Measurements from ENCODE around the gene CBFA2T2.
"Not testable (repeated sequence)": the region's sequence is repeated elsewhere in the genome, so short reads cannot be mapped to it uniquely, and the experiment has no call there.

Gene CBFA2T2

DNA sequence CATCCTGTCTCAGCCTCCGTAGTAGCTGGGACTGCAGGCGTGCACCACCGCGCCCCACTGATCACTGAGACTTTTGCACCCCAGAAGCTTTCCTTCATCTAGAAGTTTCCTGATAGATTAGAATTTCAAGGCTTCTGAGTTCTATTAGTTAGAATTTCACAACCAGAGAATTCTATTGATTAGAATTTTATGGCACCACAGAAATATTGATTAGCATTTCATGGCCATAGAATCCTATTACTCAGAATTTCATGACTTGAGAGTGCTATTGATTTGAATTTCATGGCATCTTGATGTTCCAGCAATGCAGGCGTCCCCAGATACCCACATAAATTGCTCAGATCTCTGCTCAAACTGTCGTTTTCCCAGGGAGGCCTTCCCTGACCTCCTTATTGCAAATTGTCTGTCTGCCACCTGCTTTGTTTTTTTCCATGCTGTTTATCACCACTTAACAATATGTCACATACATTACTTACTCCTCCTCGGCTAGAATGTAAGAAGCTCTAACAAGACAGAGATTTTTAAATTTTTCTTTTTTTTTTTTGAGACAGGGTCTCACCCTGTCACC is 16.9 kb upstream of the CBFA2T2 start:
- DNase-seq = no peak

DNA sequence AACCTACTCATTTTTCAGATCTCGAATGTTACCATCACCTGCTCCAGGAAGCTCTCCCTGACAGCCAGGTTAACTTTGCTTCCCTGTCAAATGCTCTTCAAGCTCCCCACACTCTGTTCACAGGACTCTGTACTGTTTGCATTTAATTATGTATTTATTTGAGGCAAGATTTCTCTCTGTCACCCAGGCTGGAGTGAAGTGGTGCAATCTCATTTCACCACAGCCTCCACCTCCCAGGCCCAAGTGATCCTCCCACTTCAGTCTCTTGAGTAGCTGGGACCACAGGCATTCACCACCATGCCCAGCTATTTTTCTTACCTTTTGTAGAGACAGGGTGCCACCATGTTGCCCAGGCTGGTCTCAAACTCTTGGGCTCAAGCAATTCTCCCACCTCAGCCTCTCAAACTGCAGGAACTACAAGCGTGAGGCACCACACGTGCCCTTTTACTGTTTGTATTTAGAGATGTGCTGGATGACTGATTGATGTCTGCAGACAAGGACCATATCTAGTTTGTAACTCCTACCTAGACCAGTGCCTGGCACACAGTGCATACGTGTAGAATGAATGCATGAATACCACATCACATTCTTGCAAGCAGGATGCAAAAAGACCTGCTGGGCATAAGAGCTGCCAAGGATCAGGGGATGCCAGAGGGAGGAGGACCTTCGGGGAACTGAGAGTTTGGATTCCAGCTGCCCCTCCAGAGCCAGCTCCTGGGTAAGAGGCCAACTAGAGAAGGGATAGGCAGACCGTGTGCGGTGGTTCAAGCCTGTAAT is 15.6 kb upstream of the CBFA2T2 start:
- DNase-seq = no peak

DNA sequence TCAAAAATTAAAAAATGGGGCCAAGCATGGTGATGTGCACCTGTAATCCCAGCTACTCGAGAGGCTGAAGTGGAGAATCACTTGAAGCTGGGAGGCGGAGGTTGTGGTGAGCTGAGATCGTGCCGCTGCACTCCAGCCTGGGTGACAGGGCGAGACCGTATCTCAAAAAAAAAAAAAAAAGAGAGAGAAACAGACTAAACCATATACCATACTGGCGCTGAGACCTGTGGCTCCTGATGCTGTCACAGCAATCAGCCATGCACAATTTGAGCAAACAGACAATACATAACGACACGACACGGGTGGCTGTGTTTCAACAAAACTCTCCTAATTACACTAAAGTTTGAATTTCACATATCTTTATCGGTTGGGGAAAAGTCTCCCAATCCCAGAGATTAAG is 14.9 kb upstream of the CBFA2T2 start:
- no peak for DNase-seq

DNA sequence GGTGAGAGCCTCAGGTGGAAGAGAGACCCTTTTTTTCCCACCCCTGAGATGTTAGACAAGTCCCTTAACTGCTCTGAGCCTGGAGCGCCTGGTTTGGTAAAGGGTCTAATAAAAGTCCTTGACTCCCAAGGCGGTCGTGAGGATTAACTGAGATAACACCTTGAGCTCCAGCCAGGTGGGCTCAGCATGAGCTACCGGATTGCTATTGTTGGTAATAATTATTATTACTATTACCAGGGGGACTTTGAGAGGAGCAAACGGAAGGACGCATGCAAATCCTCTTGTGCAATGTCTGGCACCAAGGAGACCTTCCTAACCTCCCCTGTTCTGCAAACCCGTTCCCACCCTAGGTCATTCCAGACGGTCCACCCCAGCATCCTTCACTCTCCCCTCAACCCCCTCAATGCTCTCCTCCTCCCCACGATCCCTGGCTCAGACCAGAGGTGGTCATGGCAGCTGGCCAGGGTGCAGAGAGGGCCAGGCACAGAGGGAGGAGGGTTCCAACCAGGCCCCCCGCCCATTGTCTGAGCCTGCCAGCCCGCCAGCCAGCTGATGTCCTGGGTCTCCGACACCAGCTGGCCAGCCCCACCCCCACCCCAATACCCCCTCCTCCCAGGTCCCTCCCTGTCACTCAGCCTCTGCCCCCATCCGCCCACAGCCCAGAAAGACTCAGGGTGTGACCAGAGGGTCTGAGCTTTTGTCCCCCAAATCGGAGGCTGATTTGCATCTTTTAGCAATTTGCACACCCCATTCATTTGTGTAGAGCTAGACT is 14.3 kb upstream of the CBFA2T2 start:
- no peak for DNase-seq

DNA sequence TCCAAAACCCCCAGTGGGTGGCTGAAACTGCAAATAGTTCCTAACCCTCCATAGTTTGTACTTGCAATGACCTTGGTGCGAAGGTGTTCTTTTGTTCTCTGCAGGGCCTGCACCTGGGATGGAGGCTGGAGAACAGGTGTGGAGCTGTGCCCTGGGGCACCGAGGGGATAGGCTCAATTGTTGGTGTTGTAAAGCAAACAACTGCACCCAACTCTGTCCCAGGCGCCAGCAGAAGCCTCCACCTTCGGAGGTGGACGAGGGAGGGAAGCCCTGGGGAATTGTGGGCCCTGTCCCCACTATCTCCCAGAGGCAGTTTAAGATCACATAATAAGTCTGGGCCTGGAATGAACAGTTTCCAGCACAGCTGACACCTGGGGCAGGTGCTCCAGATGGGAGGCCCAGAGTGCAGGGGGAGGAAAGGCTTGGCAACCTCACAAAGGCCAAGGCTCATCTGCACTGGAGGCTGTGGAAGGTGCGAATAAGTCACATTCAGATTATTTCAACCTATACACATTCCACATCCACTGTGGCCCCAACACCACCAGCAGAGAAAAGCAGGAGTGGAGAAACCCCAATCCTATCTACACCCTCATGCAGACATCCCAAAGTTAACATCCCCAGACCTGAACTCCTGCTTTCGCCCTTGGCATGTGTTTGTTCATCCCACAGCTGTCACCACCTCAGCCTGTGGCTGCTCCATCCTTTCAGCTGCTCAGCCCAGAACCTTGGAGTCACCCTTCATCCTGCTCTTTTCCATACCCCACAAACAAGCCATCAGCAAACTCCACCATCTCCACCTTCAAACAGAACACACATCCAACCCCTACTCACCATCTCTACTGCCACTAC is 12.3 kb upstream of the CBFA2T2 start:
- DNase-seq = no peak

DNA sequence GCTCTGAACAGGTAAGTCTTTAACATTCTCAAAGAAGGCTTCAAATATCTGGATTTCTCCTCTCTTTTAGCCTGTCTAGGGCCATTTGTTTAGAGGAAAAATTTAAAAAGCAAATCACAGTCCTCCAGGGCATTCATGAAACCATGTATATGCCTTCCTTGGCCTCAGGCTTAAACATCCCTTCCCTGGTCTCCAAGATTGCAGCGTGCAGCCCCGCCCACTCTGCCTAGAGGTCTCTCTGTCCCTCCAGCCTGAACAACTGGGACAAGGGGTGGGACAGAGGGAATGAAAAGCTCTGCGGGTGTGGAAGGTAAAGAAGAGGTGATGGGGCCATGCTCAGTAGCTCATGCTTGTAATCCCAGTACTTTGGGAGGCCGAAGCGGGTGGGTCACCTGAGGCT is 9.8 kb upstream of the CBFA2T2 start:
- no peak for DNase-seq

DNA sequence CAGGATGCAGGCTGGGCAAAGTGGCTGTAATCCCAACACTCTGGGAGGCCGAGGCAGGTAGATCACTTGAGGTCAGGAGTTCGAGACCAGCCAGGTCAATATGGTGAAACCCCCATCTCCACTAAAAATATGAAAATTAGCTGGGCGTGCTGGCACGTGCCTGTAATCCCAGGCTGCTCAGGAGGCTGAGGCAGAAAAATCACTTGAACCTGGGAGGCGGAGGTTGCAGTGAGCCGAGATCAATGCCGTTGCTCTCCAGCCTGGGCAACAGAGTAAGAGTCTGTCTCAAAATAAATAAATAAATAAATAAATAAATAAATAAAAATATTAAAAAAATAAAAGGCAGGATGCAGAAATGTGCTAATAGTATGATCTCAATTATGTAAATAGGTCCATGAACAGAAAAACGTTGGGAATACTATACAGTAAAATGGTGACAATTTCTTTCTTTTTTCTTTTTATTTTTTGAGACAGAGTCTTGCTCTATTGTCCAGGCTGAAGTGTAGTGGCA is 8.4 kb upstream of the CBFA2T2 start:
- DNase-seq = no peak

DNA sequence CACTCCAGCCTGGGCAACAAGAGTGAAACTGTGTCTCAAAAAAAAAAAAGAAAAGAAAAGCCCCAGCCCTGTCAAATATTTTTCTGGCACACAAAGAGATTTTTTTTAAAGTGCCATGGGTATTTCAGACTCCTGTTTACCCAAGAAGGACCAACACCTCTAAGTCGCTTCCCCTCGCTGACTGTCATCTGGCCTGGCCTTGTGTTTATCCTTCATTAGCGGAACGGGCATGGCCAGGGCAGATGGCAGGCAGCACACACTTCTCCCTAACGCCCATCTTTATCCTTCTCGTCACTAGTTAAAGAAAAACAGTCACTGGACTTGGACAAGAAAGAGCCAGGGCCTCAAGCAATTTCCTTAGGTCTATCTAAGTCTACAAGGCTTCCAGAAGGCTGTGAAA is 7.3 kb upstream of the CBFA2T2 start:
- DNase-seq = no peak

DNA sequence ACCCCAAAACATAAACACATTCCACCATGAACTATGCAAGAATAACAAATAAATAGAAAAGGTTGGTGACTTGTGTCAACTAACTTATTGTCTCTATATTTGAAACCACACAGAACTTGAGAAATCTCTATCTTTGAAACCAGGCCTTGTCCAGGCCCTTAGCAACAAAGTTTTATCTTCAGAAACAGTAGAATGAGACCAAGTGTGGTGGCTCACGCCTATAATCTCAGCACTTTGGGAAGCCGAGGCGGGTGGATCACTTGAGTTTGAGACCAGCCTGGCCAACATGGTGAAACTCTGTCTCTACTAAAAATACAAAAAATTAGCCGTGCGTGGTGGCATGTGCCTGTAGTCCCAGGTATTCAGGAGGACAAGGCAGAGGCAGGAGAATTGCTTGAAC is 6.7 kb upstream of the CBFA2T2 start:
- not testable (repeated sequence) for DNase-seq

DNA sequence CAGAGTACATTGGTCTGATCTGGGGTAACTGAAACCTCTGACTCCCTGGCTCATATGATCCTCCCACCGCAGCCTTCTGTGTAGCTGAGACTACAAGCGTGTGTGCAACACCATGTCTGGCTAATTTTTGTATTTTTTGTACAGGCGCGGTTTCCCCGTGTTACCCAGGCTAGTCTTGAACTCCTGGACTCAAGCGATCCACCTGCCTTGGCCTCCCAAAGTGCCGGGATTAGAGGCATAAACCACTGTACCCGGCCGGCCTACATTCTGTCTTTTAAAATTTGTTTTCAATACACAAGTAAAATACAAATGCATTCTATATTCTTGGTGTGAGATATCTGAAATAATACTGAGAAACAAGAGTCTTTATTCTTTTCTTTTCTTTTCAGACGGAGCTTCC is 1.7 kb upstream of the CBFA2T2 start:
- no peak for DNase-seq

DNA sequence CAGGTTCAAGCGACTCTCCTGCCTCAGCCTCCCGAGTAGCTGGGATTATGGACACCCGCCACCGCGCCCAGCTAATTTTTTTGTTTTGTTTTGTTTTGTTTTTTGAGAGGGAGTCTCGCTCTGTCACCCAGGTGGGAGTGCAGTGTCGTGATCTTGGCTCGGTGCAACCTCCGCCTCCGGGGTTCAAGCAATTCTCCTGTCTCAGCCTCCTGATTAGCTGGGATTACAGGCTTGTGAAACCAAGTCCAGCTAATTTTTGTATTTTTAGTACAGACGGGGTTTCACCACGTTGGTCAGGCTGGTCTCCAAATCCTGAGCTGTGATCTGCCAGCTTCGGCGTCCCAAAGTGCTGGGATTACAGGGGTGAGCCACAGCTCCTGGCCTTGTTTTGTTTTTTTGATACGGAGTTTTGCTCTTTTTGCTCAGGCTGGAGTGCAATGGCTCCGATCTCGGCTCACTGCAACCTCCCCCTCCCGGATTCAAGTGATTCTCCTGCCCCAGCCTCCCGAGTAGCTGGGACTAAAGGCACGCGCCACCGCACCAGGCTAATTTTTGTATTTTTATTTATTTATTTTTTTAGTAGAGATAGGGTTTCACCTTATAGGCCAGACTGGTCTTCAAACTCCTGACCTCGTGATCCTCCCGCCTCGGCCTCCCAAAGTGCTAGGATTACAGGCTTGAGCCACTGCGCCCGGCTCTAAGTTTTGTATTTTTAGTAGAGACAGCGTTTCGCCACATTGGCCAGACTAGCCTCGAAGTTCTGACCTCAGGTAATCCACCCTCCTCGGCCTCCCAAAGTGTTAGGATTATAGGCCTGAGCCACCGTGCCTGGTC is 1.0 kb upstream of the CBFA2T2 start:
- not testable (repeated sequence) for DNase-seq

DNA sequence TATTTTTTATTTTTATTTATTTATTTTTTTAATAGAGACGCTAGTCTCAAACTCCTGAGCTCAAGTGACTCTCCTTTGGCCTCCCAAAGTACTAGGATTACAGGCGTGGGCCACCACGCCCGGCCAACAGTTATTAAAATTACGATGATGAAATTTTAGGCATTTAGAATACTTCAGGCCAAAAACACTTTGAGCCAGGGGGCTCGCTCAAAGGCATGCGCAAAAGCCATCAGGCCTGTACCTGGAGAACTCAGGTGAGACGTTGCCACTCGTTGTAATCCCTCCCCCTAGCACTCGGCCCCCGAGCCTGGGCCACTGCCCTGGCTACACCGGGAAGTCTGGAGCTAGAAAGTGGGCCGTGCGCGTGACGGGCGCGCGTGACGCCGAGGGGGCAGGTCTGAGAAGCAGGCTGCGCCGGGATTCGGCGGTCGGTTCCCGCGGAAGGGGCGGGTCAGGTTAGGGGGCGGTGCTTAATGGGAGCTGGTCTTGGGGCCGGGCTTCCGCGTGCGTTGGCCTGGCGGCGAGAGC is 337 bp upstream of the CBFA2T2 start:
- peak; percentile 99 for DNase-seq

DNA sequence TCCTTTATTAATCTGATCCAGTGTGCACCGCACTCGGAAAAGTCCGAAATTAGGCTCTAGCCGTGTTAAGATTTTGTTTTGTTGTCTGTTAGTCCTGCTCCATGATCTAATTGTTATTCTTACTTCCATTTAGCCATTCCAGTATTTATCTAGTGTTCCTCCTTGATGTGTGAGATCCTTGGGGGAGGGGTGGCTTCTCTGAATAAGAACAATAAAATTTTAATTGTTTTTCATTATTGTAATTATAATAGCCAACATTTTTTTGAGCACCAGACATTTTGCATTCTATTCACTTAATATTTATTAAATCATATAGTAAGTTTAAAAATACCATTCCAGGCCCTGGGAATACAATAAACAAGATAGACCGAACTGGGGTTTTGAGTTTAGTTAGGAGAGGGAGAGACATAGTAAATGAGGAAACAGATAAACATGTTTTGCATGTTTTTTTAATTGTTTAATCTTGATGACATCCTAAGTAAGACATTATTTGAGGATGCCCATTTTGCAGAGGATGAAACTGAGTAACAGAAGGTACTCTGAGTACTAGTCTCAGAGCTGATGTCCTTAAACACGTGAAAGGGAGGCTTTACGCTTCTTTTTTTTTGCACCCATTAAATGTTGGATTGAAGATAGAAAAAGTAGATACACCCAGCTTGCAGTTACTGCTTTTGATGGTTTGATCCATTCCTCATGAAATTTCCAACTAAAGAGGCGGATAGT is 1.2 kb downstream of the CBFA2T2 start:
- DNase-seq = no peak

DNA sequence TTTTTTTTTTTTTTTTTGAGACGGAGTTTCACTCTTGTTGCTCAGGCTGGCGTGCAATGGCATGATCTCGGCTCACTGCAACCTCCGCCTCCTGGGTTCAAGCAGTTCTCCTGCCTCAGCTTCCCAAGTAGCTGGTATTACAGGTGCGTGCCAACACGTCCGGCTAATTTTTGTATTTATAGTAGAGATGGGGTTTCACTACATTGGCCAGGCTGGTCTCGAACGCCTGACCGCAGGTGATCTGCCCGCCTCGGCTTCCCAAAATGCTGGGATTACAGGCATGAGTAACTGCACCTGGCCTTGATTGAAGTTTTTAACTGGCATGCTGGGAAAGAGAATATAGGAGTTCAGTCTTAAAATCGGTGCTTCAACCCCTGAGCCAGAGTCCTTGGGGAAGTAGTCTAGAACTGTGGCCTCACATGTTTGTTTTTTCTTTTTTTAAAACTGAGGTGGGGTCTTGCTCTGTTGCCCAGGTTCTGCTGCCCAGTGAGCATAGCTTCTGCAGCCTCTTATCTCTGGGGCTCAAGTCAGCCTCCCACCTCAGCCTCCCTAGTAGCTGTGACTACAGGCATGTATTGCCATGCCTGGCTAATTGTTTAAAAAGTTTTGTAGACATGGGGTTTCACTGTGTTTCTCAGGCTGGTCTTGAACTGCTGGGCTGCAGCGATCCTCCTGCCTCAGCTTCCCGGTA is 3.3 kb downstream of the CBFA2T2 start:
- DNase-seq = no peak

DNA sequence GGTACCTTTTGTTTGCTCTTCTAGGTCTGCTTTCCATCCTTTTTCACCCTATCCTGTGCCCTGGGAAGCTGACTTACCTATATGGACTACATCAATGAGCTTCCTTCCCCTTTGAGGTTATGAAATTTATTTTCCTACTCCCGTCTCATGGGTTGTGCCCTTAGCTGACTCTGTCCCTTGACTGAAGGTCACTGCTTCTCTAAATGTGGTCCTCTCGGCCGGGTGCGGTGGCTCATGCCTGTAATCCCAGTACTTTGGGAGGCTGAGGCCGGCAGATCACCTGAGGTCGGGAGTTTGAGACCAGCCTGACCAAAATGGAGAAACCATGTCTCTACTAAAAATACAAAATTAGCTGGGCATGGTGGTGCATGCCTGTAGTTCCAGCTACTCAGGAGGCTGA is 6.9 kb downstream of the CBFA2T2 start:
- DNase-seq = not testable (repeated sequence)

DNA sequence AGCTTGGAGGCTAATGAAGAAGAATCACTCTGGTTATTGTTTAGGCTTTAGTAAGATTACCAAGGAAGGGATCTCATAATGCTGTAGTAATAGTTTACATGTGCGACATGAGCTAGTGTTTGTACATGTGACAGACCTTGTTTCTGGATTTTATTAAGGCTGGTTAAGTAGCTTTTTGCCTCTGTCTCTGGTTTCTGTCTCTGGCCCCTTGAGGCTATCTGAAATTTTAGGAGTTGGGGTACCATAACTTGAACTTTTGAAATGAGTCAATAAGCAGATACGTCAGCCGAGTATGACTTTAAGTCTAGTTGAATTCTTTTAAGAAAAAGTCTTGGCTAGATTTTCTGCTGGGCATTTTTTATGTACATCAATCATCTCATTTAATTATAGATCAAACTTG is 9.5 kb downstream of the CBFA2T2 start:
- no peak for DNase-seq

DNA sequence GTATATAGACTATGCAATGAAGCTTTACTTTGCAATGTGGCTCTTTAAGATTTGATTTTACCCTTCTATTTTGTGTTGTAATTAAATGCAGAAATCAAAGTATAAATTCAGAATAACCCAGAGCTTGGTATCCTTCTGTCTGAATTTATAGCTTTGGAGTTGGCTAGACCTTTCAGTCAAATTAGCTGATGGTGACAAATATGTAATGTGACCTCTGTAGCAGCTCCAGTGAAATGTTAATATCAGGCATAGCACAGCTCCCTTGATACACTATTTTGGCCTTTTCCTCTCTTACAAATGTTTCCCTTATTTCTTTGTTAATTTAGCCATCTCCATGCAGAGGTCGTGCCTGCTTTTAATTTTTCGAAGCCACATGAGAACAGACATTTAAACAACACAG is 11.1 kb downstream of the CBFA2T2 start:
- no peak for DNase-seq

DNA sequence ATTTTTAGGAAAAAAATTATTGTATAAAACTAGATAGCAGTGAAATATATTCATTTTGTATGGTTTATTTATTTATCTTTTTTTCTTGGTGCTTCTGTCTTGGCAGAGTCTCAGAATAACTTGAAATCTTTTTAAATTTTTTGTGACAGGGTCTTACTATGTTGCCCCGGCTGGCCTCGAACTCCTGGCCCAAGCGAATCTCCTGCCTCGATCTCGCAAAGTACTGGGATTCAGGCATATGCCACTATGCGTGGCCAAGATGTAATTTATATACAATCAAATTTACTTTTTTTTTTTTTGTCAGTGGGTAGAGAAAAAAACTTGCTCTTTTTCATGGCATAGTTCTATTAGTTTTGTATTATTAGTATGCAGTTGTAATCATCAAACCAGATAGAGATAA is 13.7 kb downstream of the CBFA2T2 start:
- DNase-seq = no peak

DNA sequence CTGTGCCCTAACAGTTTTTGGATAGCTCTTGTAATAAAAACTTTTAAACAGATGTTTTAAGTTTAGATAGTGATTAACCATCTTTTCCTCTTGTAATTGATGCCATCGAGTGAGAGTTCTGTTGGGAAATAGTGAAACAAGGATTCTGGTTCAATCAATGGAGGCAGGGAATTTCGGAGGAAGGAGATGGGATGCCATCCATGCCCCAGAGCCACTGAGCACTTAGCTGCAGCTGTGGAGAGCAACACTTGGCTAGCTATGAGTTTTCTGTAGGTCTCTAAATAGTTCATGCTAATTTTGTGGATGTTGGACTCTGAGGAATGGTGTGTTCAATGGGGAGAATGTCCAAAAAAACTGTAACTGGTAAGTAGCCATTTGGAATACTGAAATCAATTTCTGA is 16.7 kb downstream of the CBFA2T2 start:
- DNase-seq = no peak

DNA sequence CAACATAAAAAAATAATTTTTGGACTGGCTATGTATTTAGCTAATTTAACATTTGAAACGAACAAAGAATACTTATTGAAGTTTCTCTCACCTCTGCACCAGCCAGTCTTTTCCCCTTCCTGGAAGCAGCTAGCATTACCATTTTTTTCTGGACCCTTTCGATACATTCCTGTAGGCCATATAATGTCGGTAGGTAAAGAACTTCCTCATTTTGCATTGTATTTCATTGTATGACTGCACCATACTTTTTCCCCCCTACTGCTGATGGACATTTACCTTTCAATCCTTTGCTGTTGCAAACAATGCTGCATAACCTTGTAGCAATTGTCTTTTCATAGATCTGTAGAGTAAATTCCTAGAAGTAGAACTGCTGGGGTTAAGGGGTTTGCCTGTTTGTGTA is 17.6 kb downstream of the CBFA2T2 start:
- no peak for DNase-seq

Data from left hindlimb (tissue), 1 donor.